H9 (cell line): Measurements from ENCODE around the gene CRK. TPM values are rescaled to one million over a fixed set of nuclear protein-coding genes. Genes with fewer than 3 reads are reported as not detected.
A peak's percentile ranks its signal among the peaks of the same experiment; 100 is the strongest.

Source experiments
- DNase-seq: peaks from one replicate; pipeline ENCODE4 v3.0.0-alpha.2; 2017
- H2AFZ ChIP-seq: one replicate; pipeline ENCODE4 v1.6.1; 2013; ENCODE audit warnings: mild to moderate bottlenecking, low read length, control low read depth, moderate library complexity
- H2AK5ac ChIP-seq: 2 replicates; pipeline ENCODE4 v1.6.1; 2013; ENCODE audit warnings: low read length, control low read depth, mixed read lengths; ENCODE audit not compliant: insufficient read length
- H2BK120ac ChIP-seq: one replicate; pipeline ENCODE4 v1.6.1; 2013; ENCODE audit warnings: low read depth, mild to moderate bottlenecking, low read length, control low read depth, inconsistent platforms; ENCODE audit not compliant: poor library complexity, severe bottlenecking
- H2BK12ac ChIP-seq: 2 replicates; pipeline ENCODE4 v1.6.1; 2013; ENCODE audit warnings: low read length, control low read depth, mixed read lengths, low read depth; ENCODE audit not compliant: insufficient read length
- H2BK15ac ChIP-seq: 2 replicates; pipeline ENCODE4 v1.6.1; 2013; ENCODE audit warnings: low read depth, low read length, control low read depth
- H2BK20ac ChIP-seq: one replicate; pipeline ENCODE4 v1.6.1; 2013; ENCODE audit warnings: low read depth, mild to moderate bottlenecking, low read length, control low read depth, inconsistent platforms; ENCODE audit not compliant: poor library complexity, severe bottlenecking
- H2BK5ac ChIP-seq: 2 replicates; pipeline ENCODE4 v1.6.1; 2013; ENCODE audit warnings: low read length, control low read depth, mixed read lengths; ENCODE audit not compliant: insufficient read length
- H3K14ac ChIP-seq: 2 replicates; pipeline ENCODE4 v1.6.1; 2013; ENCODE audit warnings: low read length, control low read depth; ENCODE audit not compliant: insufficient read depth
- H3K18ac ChIP-seq: 2 replicates; pipeline ENCODE4 v1.6.1; 2013; ENCODE audit warnings: low read depth, mild to moderate bottlenecking, mixed read lengths, low read length, control low read depth; ENCODE audit not compliant: insufficient read length
- H3K23ac ChIP-seq: 2 replicates; pipeline ENCODE4 v1.6.1; 2013; ENCODE audit warnings: low read length, control low read depth, mixed read lengths, low read depth; ENCODE audit not compliant: insufficient read length
- H3K23me2 ChIP-seq: 2 replicates; pipeline ENCODE4 v1.6.1; 2013; ENCODE audit warnings: low read depth, mild to moderate bottlenecking, mixed read lengths, low read length, control low read depth; ENCODE audit not compliant: insufficient read length, poor library complexity, severe bottlenecking
- H3K27ac ChIP-seq: 2 replicates; pipeline ENCODE4 v1.5.1; 2013; ENCODE audit warnings: low read length, control low read depth, mixed read lengths, low read depth; ENCODE audit not compliant: insufficient read length
- H3K27me3 ChIP-seq: 2 replicates; pipeline ENCODE4 v1.6.1; 2013; ENCODE audit warnings: low read length, control low read depth, inconsistent platforms; ENCODE audit not compliant: insufficient read depth
- H3K4ac ChIP-seq: 2 replicates; pipeline ENCODE4 v1.6.1; 2013; ENCODE audit warnings: low read depth, mild to moderate bottlenecking, control low read depth, inconsistent platforms, low read length, moderate library complexity
- H3K4me1 ChIP-seq: 2 replicates; pipeline ENCODE4 v1.6.1; 2013; ENCODE audit warnings: low read length, control low read depth, inconsistent platforms; ENCODE audit not compliant: insufficient read depth
- H3K4me2 ChIP-seq: 2 replicates; pipeline ENCODE4 v1.6.1; 2013; ENCODE audit warnings: low read length, control low read depth, mixed read lengths; ENCODE audit not compliant: insufficient read length, insufficient read depth
- H3K56ac ChIP-seq: 2 replicates; pipeline ENCODE4 v1.6.1; 2013; ENCODE audit warnings: low read depth, mild to moderate bottlenecking, mixed read lengths, low read length, control low read depth; ENCODE audit not compliant: insufficient read length
- H3K79me1 ChIP-seq: 2 replicates; pipeline ENCODE4 v1.6.1; 2013; ENCODE audit warnings: low read depth, mild to moderate bottlenecking, moderate library complexity, low read length, control low read depth, inconsistent platforms; ENCODE audit not compliant: insufficient read depth, poor library complexity, severe bottlenecking
- H3K79me2 ChIP-seq: 2 replicates; pipeline ENCODE4 v1.6.1; 2013; ENCODE audit warnings: low read length, control low read depth, inconsistent platforms; ENCODE audit not compliant: insufficient read depth
- H3K9ac ChIP-seq: 2 replicates; pipeline ENCODE4 v1.6.1; 2013; ENCODE audit warnings: low read length, control low read depth, mixed read lengths; ENCODE audit not compliant: insufficient read length; ENCODE audit errors: extremely low read depth
- H3K9me3 ChIP-seq: one replicate; pipeline ENCODE4 v1.6.1; 2013; ENCODE audit warnings: low read depth, low read length, inconsistent platforms; ENCODE audit not compliant: control insufficient read depth
- H3T11ph ChIP-seq: one replicate; pipeline ENCODE4 v1.6.1; 2013; ENCODE audit warnings: mild to moderate bottlenecking, low read length, control low read depth, inconsistent platforms
- H4K20me1 ChIP-seq: one replicate; pipeline ENCODE4 v1.6.1; 2013; ENCODE audit not compliant: control insufficient read depth, insufficient read length, insufficient read depth
- H4K5ac ChIP-seq: 2 replicates; pipeline ENCODE4 v1.6.1; 2013; ENCODE audit warnings: low read depth, mild to moderate bottlenecking, mixed read lengths, low read length, control low read depth; ENCODE audit not compliant: insufficient read length
- H4K8ac ChIP-seq: replicated peaks from 2 replicates; pipeline ENCODE4 v1.6.1; 2013; ENCODE audit warnings: low read length, control low read depth, mixed read lengths, low read depth; ENCODE audit not compliant: insufficient read length
- H4K91ac ChIP-seq: 2 replicates; pipeline ENCODE4 v1.6.1; 2013; ENCODE audit warnings: low read depth, mild to moderate bottlenecking, moderate library complexity, mixed read lengths, low read length, control low read depth; ENCODE audit not compliant: insufficient read length
- H3K27ac Mint-ChIP-seq, 3 experiments: 2 replicates in 2 of 3; 3 replicates in 1 of 3; pipeline ENCODE4 v1.8.0; 2020 to 2021; ENCODE audit warnings: mixed read lengths in 3 of 3, mild to moderate bottlenecking in 1 of 3, moderate library complexity in 1 of 3
- H3K27me3 Mint-ChIP-seq: 2 replicates; pipeline ENCODE4 v1.8.0; 2021; ENCODE audit warnings: low read depth, mild to moderate bottlenecking, moderate library complexity, mixed read lengths
- H3K36me3 Mint-ChIP-seq, 3 experiments: 2 replicates in 2 of 3; 3 replicates in 1 of 3; pipeline ENCODE4 v1.8.0; 2020 to 2021; ENCODE audit warnings: low read depth in 3 of 3, mixed read lengths in 3 of 3; ENCODE audit not compliant: insufficient read depth in 1 of 3
- H3K4me1 Mint-ChIP-seq, 2 experiments: 2 replicates each; pipeline ENCODE4 v1.8.0; 2020; ENCODE audit warnings: mixed read lengths in 2 of 2
- H3K4me3 Mint-ChIP-seq, 2 experiments: 2 replicates in 1 of 2; 3 replicates in 1 of 2; pipeline ENCODE4 v1.8.0; 2020 to 2021; ENCODE audit warnings: mild to moderate bottlenecking in 2 of 2, mixed read lengths in 2 of 2, moderate library complexity in 1 of 2
- H3K9me3 Mint-ChIP-seq, 2 experiments: 2 replicates in 1 of 2; 3 replicates in 1 of 2; pipeline ENCODE4 v1.8.0; 2020; ENCODE audit warnings: mild to moderate bottlenecking in 2 of 2, mixed read lengths in 2 of 2, moderate library complexity in 1 of 2
- WGBS: extraction: QIAGEN DNeasy Blood & Tissue Kit; methylation state at CpG from one replicate; pipeline ENCODE4 v1.1.7; 2013; ENCODE audit warnings: missing lambda C conversion rate, low lambda C conversion rate, mixed read lengths; ENCODE audit not compliant: insufficient read length; ENCODE audit errors: extremely low coverage; 5-methylcytosine and 5-hydroxymethylcytosine counted together
- total RNA-seq: library from RNA; stranded (reverse); gene quantifications from 2 replicates; pipeline ENCODE4 v1.2.1, GENCODE V29; 2021
- TF ChIP-seq, protein P1 (sequence below): fragments of 200-600 bp; sonication (generic); conservative IDR thresholded peaks from 3 replicates; pipeline ENCODE4 v1.8.0; 2021; ENCODE audit warnings: antibody characterized with exemption, mild to moderate bottlenecking

The CRK gene
- total RNA-seq, 1 experiment from 2014 or later: 58.9 TPM

DNA sequence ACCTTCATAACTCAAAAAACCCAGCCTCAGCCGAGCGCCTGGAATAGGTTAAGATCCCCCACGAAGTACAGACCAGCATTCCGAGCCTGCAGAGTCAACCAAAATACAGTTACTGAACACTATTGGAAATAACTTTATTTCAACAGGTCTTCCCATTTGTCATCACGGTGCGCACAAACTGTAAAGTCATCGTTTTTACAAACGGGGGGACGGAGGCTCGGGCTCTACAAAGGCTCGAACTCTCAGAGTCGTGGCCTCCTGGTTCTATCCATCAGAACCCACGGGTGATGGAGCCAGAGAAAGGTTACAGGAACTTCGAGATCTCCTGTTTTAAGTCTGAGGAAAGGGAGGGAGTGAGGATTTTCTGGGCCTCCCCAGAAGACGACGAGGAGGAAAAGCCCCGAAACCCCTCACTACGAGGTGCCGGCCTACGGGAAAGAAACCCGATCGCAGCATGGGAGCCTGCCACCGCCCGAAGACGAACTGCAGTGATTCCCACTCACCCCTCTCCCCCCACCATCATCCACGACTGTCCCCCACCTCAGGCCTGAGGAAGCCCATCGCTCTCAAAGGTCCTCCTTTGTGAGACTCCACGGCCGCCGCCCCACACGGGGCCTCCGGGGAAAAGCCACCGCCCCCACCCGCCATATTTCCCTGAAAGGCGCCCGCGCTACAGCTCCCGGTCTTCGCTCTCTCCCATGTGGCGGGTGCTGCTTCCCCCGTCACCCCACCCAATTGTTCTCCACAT is 56.9 kb downstream of the CRK start:
- H3K23me2 ChIP-seq: peaks cover 7% of the 10 kb centered on the region
- H3K27ac ChIP-seq: peak overlapping the region; percentile 85
- peak overlapping the region; percentile 100 for H4K5ac ChIP-seq
- peak overlapping the region; percentile 91 for H3K56ac ChIP-seq
- peak overlapping the region; percentile 99 for H3K4me3 Mint-ChIP-seq
- no peak overlapping the region for H4K91ac ChIP-seq
- no peak overlapping the region for H2BK12ac ChIP-seq
- H3K4me1 ChIP-seq: no peaks in the 10 kb centered on the region
- peak overlapping the region; percentile 98 for H3K9ac ChIP-seq
- DNase-seq: no peak
- peaks cover 20 to 36% (median 32%) of the 10 kb centered on the region in 3 experiments for H3K36me3 Mint-ChIP-seq
- no peak overlapping the region for H2AK5ac ChIP-seq
- H3K79me1 ChIP-seq: no peaks in the 10 kb centered on the region
- peak overlapping the region; percentile 36; the same call in 1 of the 2 replicates for H3K4ac ChIP-seq
- peaks cover 6% of the 10 kb centered on the region for H3K27me3 Mint-ChIP-seq
- H2BK20ac ChIP-seq: no peak overlapping the region
- H3K9me3 Mint-ChIP-seq: peaks cover under 1% of the 10 kb centered on the region in 2 experiments; a peak in 1 of 5 replicates
- H3K27ac Mint-ChIP-seq: peak overlapping the region; percentile 100
- no CpG with 5 or more reads among the region's 41 CpGs for WGBS
- H3K4me2 ChIP-seq: peak overlapping the region; percentile 90
- no peak overlapping the region for H3T11ph ChIP-seq
- TF ChIP-seq, protein P1, sequence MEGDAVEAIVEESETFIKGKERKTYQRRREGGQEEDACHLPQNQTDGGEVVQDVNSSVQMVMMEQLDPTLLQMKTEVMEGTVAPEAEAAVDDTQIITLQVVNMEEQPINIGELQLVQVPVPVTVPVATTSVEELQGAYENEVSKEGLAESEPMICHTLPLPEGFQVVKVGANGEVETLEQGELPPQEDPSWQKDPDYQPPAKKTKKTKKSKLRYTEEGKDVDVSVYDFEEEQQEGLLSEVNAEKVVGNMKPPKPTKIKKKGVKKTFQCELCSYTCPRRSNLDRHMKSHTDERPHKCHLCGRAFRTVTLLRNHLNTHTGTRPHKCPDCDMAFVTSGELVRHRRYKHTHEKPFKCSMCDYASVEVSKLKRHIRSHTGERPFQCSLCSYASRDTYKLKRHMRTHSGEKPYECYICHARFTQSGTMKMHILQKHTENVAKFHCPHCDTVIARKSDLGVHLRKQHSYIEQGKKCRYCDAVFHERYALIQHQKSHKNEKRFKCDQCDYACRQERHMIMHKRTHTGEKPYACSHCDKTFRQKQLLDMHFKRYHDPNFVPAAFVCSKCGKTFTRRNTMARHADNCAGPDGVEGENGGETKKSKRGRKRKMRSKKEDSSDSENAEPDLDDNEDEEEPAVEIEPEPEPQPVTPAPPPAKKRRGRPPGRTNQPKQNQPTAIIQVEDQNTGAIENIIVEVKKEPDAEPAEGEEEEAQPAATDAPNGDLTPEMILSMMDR: no peak
- H2BK120ac ChIP-seq: no peak overlapping the region
- H2AFZ ChIP-seq: no peak overlapping the region
- H2BK5ac ChIP-seq: peak overlapping the region; percentile 92
- no peaks in the 10 kb centered on the region for H3K9me3 ChIP-seq
- H3K27me3 ChIP-seq: no peaks in the 10 kb centered on the region
- peaks cover 50% of the 10 kb centered on the region for H3K79me2 ChIP-seq
- peak overlapping the region; percentile 100 for H3K14ac ChIP-seq
- no peaks in the 10 kb centered on the region for H4K20me1 ChIP-seq
- H3K18ac ChIP-seq: peak overlapping the region; percentile 94
- peaks cover 19 to 35% of the 10 kb centered on the region in 2 experiments for H3K4me1 Mint-ChIP-seq
- H4K8ac ChIP-seq: no peak overlapping the region
- H3K23ac ChIP-seq: no peak overlapping the region
- H2BK15ac ChIP-seq: no peak overlapping the region
